Measurements from ENCODE around the gene TMEM63B.

The TMEM63B gene

GRCh38 chr6:44145839-44146238 lies 18.5 kb downstream of the TMEM63B start:
- no peak for DNase-seq

GRCh38 chr6:44146685-44147084 lies 19.3 kb downstream of the TMEM63B start:
- no peak for DNase-seq

- no peak for DNase-seq
These were observed 19.9 kb downstream of the TMEM63B start for GRCh38 chr6:44147256-44147655.

GRCh38 chr6:44148306-44148705 lies 21.0 kb downstream of the TMEM63B start:
- DNase-seq, result no peak

GRCh38 chr6:44149369-44150012 lies 22.1 kb downstream of the TMEM63B start:
- no peak for DNase-seq

- no peak for DNase-seq
These were observed 23.1 kb downstream of the TMEM63B start for GRCh38 chr6:44150317-44150917.

GRCh38 chr6:44151348-44152108 lies 24.2 kb downstream of the TMEM63B start:
- DNase-seq, result peak; percentile 20 to 86

- DNase-seq, result no peak
These were observed 24.7 kb downstream of the TMEM63B start for GRCh38 chr6:44152109-44152461.

GRCh38 chr6:44152533-44152932 lies 25.2 kb downstream of the TMEM63B start:
- DNase-seq, result no peak

- no peak for DNase-seq
These were observed 26.7 kb downstream of the TMEM63B start for GRCh38 chr6:44154067-44154466.

- no peak for DNase-seq
These were observed 29.3 kb downstream of the TMEM63B start for GRCh38 chr6:44156494-44157151.

- no peak for DNase-seq
These were observed 29.8 kb downstream of the TMEM63B start for GRCh38 chr6:44157152-44157521.

GRCh38 chr6:44158770-44159228 lies 31.4 kb downstream of the TMEM63B start, which contains the start of gene CAPN11:
CAPN11 (plus strand) TSS chr6:44158820; CDS start chr6:44158849, 29 bp downstream.
- DNase-seq, result no peak

GRCh38 chr6:44161997-44162338 lies 34.6 kb downstream of the TMEM63B start:
- DNase-seq, result no peak

GRCh38 chr6:44162876-44163625 lies 35.7 kb downstream of the TMEM63B start:
- no peak for DNase-seq

- DNase-seq, result no peak
These were observed 38.8 kb downstream of the TMEM63B start for GRCh38 chr6:44166116-44166515.

- DNase-seq, result no peak
These were observed 39.3 kb downstream of the TMEM63B start for GRCh38 chr6:44166591-44167184.

GRCh38 chr6:44167567-44167966 lies 40.2 kb downstream of the TMEM63B start:
- DNase-seq, result no peak

GRCh38 chr6:44169154-44169553 lies 41.8 kb downstream of the TMEM63B start:
- no peak for DNase-seq

GRCh38 chr6:44169886-44170570 lies 42.7 kb downstream of the TMEM63B start:
- DNase-seq, result no peak

GRCh38 chr6:44171899-44172546 lies 44.7 kb downstream of the TMEM63B start:
- no peak for DNase-seq
